ENCODE data around the gene MRPL33.

The MRPL33 gene

GRCh38 chr2:27771548-27772335 lies at the start of gene MRPL33:
Gene MRPL33, plus strand, starts transcription at chr2:27771719. Its CDS starts 59 bp downstream, at chr2:27771778.
- Mint-ChIP-seq H3K27ac (peak within 1 kb of the TSS; percentile 99), H3K36me3 (peaks cover 20 to 26% of the 10 kb centered on the region in 2 donors), H3K9me3 (peaks cover 0 to 2% of the 10 kb centered on the region in 2 donors), H3K4me1 (peaks cover 17 to 40% of the 10 kb centered on the region in 2 donors), H3K4me3 (peak within 1 kb of the TSS; percentile 98 to 100), H3K27me3 (peaks cover 15 to 21% of the 10 kb centered on the region in 2 donors)
- DNase-seq (peak; percentile 88), ATAC-seq (replicated peaks) (peak; percentile 97 to 99)

- Mint-ChIP-seq H3K4me3 (no peak overlapping the region), H3K27ac (no peak overlapping the region)
- no peak for ATAC-seq (replicated peaks)
These were observed 49.5 kb upstream of the MRPL33 start for GRCh38 chr2:27721884-27722485.

GRCh38 chr2:27723372-27724144 lies 48.0 kb upstream of the MRPL33 start:
- H3K4me1 Mint-ChIP-seq: peaks cover 10 to 24% of the 10 kb centered on the region in 2 donors
- H3K36me3 Mint-ChIP-seq: no peaks in the 10 kb centered on the region
- H3K4me3 Mint-ChIP-seq: no peak overlapping the region
- ATAC-seq (replicated peaks) (peak; percentile 57), DNase-seq (no peak)
- H3K27me3 Mint-ChIP-seq: no peaks in the 10 kb centered on the region
- H3K27ac Mint-ChIP-seq: peak overlapping the region; percentile 20
- peaks cover 0 to 2% of the 10 kb centered on the region in 2 donors for H3K9me3 Mint-ChIP-seq

More at GRCh38 chr2:27721884-27722485, 49.5 kb upstream of the MRPL33 start:
- Mint-ChIP-seq H3K36me3 (no peaks in the 10 kb centered on the region), H3K27me3 (peaks cover 2 to 3% of the 10 kb centered on the region in 2 donors), H3K9me3 (no peaks in the 10 kb centered on the region), H3K4me1 (peaks cover 3 to 27% of the 10 kb centered on the region in 2 donors)
- DNase-seq: no peak

- H3K4me3 Mint-ChIP-seq: no peak overlapping the region
- H3K36me3 Mint-ChIP-seq: no peaks in the 10 kb centered on the region
- no peak for ATAC-seq (replicated peaks)
- peaks cover 0 to 2% of the 10 kb centered on the region in 2 donors for H3K9me3 Mint-ChIP-seq
- H3K27ac Mint-ChIP-seq: no peak overlapping the region
- H3K4me1 Mint-ChIP-seq: peaks cover 10 to 24% of the 10 kb centered on the region in 2 donors
- H3K27me3 Mint-ChIP-seq: no peaks in the 10 kb centered on the region
- DNase-seq: no peak
These were observed 47.3 kb upstream of the MRPL33 start for GRCh38 chr2:27724191-27724590.

DNA sequence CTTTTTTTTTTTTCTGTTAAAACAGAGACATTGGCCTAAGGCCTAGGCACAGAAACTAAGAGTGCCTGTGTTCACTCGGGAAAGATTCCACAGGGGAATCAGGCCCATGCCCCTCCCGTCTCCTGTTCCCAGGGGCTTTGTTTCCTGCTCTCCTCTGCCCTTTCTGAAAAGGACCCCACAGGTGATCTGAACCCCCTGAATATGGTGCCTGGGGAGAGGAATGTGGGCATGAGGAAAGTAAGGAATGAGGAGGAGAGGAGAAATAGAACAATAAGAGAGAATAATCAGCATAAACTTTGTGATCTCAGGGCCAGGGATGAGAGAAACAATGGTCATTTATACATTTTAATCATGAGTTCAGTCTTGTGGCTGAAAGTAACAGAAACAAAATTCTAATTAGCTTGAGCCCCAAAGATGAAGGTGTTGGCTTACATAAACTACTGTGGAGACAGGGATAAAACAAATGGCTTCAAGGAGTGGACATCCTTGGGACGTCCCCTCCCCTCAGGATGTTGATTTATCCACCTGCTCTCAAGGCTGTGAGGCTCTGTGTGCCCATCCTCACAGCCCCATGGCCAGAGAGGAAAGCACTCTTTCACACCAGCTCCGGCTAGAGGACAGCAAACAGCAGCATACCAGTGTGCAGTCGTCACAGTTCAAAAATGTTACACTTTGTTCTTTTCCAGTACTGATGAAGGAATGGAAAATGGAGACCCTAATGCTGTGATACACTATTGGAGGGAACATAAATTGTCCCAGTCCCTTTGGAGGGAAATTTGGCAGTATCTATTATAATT lies 46.4 kb upstream of the MRPL33 start:
- no peak for ATAC-seq (replicated peaks)
- H3K27ac Mint-ChIP-seq: no peak overlapping the region
- no peaks in the 10 kb centered on the region for H3K36me3 Mint-ChIP-seq
- no peak overlapping the region for H3K4me3 Mint-ChIP-seq
- no peaks in the 10 kb centered on the region for H3K27me3 Mint-ChIP-seq
- DNase-seq: no peak
- peaks cover 10 to 19% of the 10 kb centered on the region in 2 donors for H3K4me1 Mint-ChIP-seq
- peaks cover 0 to 2% of the 10 kb centered on the region in 2 donors for H3K9me3 Mint-ChIP-seq

DNA sequence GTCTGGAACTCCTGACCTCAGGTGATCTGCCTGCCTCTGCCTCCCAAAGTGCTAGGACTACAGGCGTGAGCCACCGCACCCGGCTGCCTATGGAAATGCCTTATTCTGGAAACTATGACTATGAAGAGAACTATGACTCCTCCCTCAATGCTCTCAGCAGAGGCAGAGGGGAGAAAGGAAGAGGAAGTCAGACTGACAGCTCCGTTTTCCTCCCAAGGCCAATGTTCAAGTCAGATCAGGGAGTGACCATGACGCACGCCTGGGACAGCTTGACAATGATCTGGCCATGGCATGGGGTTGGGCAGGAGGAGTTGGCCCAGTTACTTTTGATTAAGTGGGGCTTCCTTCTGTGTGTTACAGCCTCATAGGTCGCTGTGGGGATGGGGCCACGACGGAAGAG lies 44.3 kb upstream of the MRPL33 start:
- peaks cover 13 to 17% of the 10 kb centered on the region in 2 donors for H3K4me1 Mint-ChIP-seq

GRCh38 chr2:27728081-27728858 lies 43.2 kb upstream of the MRPL33 start:
- no peak overlapping the region for H3K27ac Mint-ChIP-seq
- ATAC-seq (replicated peaks): no peak

More for the DNA sequence above, 44.3 kb upstream of the MRPL33 start:
- H3K36me3 Mint-ChIP-seq: no peaks in the 10 kb centered on the region
- peaks cover 0 to 2% of the 10 kb centered on the region in 2 donors for H3K9me3 Mint-ChIP-seq
- ATAC-seq (replicated peaks) (no peak), DNase-seq (no peak)
- no peaks in the 10 kb centered on the region for H3K27me3 Mint-ChIP-seq
- no peak overlapping the region for H3K4me3 Mint-ChIP-seq
- H3K27ac Mint-ChIP-seq: no peak overlapping the region

GRCh38 chr2:27729198-27729597 lies 42.3 kb upstream of the MRPL33 start:
- ATAC-seq (replicated peaks): no peak
- Mint-ChIP-seq H3K27me3 (peaks cover 0 to 3% of the 10 kb centered on the region in 2 donors), H3K27ac (no peak overlapping the region), H3K9me3 (peaks cover 2% of the 10 kb centered on the region in 2 donors), H3K4me1 (peaks cover 9 to 13% of the 10 kb centered on the region in 2 donors), H3K4me3 (no peak overlapping the region), H3K36me3 (no peaks in the 10 kb centered on the region)
- no peak for DNase-seq

More at GRCh38 chr2:27728081-27728858, 43.2 kb upstream of the MRPL33 start:
- Mint-ChIP-seq H3K27me3 (no peaks in the 10 kb centered on the region), H3K36me3 (no peaks in the 10 kb centered on the region), H3K9me3 (peaks cover 0 to 2% of the 10 kb centered on the region in 2 donors), H3K4me1 (peaks cover 13% of the 10 kb centered on the region in 2 donors), H3K4me3 (no peak overlapping the region)
- DNase-seq: no peak

- Mint-ChIP-seq H3K27ac (no peak overlapping the region), H3K27me3 (peaks cover 0 to 6% of the 10 kb centered on the region in 2 donors), H3K9me3 (peaks cover 2 to 4% of the 10 kb centered on the region in 2 donors), H3K4me1 (peaks cover 9 to 13% of the 10 kb centered on the region in 2 donors), H3K36me3 (no peaks in the 10 kb centered on the region), H3K4me3 (no peak overlapping the region)
- no peak for ATAC-seq (replicated peaks)
- DNase-seq: no peak
These were observed 41.9 kb upstream of the MRPL33 start for GRCh38 chr2:27729614-27730013.

- H3K27me3 Mint-ChIP-seq: peaks cover 6 to 11% of the 10 kb centered on the region in 2 donors
- H3K9me3 Mint-ChIP-seq: peaks cover 2 to 4% of the 10 kb centered on the region in 2 donors
- no peaks in the 10 kb centered on the region for H3K36me3 Mint-ChIP-seq
- H3K27ac Mint-ChIP-seq: no peak overlapping the region
- no peak overlapping the region for H3K4me3 Mint-ChIP-seq
- DNase-seq (no peak), ATAC-seq (replicated peaks) (no peak)
- peaks cover 14 to 17% of the 10 kb centered on the region in 2 donors for H3K4me1 Mint-ChIP-seq
These were observed 41.3 kb upstream of the MRPL33 start for GRCh38 chr2:27730261-27730662.

DNA sequence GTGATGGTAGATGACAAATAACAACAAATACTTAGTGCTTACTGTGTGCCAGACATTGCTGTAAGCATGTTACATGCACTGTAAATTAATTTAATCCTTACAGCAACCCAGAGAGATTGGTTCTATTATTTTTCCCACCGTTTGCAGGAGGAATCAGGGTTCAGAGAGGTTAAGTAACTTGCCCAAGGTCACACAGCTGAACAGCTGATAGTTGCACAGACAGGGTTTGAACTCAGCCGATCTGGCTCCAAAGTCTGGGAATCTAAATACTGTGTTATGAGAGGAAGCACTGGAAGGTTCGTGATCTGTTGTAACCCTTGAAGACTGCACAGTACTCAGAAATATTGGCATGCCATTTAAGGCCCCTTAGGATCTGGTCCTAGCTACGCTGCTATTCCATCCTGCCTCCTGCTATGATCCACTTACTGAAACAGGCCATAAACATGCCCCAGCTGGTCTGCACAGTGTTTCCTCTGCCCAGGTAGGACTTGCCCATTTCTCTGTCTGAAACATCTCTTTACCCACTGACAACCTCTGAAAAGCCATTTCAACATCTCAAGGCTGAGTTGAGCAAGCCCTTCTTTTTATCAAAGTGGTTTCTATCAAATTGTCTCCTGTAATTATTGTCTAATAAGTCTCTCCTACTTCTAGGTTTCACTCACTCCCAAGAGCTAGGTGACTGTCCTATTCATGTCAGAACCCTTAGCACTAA lies 40.4 kb upstream of the MRPL33 start:
- H3K27ac Mint-ChIP-seq: no peak overlapping the region
- DNase-seq: no peak
- no peak overlapping the region for H3K4me3 Mint-ChIP-seq
- peaks cover 6 to 14% of the 10 kb centered on the region in 2 donors for H3K27me3 Mint-ChIP-seq
- H3K9me3 Mint-ChIP-seq: peaks cover 2 to 4% of the 10 kb centered on the region in 2 donors
- no peaks in the 10 kb centered on the region for H3K36me3 Mint-ChIP-seq
- H3K4me1 Mint-ChIP-seq: peaks cover 16 to 20% of the 10 kb centered on the region in 2 donors
- ATAC-seq (replicated peaks): no peak

- peaks cover 12 to 16% of the 10 kb centered on the region in 2 donors for H3K4me1 Mint-ChIP-seq
- H3K9me3 Mint-ChIP-seq: peaks cover 0 to 4% of the 10 kb centered on the region in 2 donors
- no peak overlapping the region for H3K4me3 Mint-ChIP-seq
- peaks cover 27 to 33% of the 10 kb centered on the region in 2 donors for H3K27me3 Mint-ChIP-seq
- no peak overlapping the region for H3K27ac Mint-ChIP-seq
- no peak for ATAC-seq (replicated peaks)
- no peaks in the 10 kb centered on the region for H3K36me3 Mint-ChIP-seq
- DNase-seq: no peak
These were observed 37.2 kb upstream of the MRPL33 start for GRCh38 chr2:27734305-27734704.
